PFSK-1 (cell line): ENCODE results near the gene EP400.

ENCODE experiments used
- POLR2AphosphoS5 ChIP-seq: IDR thresholded peaks from 2 replicates; pipeline ENCODE4 v1.6.1; 2012; ENCODE audit warnings: low read depth, mild to moderate bottlenecking, control low read depth, low read length, moderate library complexity
- TF ChIP-seq, protein P1 (sequence below), 2 experiments: IDR thresholded peaks; 2 replicates each; pipeline versions ENCODE4 v1.6.1 to v1.8.0; 2011 to 2012; ENCODE audit warnings: low read depth in 2 of 2, low read length in 2 of 2, control low read depth in 1 of 2, inconsistent platforms in 1 of 2, mild to moderate bottlenecking in 1 of 2, moderate library complexity in 1 of 2; ENCODE audit not compliant: insufficient read depth in 1 of 2

DNA sequence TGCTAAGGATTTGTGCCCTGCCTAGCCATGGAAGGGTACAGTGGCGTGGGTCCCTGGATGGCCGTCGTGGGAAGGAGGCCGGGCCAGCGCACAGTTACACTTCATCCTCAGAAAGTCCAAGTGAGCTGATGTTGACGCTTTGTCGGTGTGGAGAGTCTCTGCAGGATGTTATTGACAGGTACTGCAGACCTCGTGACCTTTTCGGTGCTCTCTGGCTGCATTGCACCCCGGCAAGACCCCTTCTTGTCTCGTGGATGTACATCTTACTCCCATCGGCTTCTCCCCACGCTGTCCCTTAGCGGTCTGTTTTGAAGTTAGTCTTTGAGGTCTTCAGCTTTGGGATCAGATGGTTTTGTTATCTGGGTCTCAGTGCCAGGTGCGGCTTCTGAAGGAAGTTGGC lies 78.4 kb downstream of the EP400 start:
- no peak for TF ChIP-seq POLR2AphosphoS5
- TF ChIP-seq, protein P1, sequence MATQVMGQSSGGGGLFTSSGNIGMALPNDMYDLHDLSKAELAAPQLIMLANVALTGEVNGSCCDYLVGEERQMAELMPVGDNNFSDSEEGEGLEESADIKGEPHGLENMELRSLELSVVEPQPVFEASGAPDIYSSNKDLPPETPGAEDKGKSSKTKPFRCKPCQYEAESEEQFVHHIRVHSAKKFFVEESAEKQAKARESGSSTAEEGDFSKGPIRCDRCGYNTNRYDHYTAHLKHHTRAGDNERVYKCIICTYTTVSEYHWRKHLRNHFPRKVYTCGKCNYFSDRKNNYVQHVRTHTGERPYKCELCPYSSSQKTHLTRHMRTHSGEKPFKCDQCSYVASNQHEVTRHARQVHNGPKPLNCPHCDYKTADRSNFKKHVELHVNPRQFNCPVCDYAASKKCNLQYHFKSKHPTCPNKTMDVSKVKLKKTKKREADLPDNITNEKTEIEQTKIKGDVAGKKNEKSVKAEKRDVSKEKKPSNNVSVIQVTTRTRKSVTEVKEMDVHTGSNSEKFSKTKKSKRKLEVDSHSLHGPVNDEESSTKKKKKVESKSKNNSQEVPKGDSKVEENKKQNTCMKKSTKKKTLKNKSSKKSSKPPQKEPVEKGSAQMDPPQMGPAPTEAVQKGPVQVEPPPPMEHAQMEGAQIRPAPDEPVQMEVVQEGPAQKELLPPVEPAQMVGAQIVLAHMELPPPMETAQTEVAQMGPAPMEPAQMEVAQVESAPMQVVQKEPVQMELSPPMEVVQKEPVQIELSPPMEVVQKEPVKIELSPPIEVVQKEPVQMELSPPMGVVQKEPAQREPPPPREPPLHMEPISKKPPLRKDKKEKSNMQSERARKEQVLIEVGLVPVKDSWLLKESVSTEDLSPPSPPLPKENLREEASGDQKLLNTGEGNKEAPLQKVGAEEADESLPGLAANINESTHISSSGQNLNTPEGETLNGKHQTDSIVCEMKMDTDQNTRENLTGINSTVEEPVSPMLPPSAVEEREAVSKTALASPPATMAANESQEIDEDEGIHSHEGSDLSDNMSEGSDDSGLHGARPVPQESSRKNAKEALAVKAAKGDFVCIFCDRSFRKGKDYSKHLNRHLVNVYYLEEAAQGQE (IDR thresholded peaks at IDR 0.05; ENCODE audit: insufficient read depth in 1 of 2, low read depth in 2 of 2, low read length in 2 of 2) = no peak
